ENCODE measurements around the gene OR2A2.

DNA sequence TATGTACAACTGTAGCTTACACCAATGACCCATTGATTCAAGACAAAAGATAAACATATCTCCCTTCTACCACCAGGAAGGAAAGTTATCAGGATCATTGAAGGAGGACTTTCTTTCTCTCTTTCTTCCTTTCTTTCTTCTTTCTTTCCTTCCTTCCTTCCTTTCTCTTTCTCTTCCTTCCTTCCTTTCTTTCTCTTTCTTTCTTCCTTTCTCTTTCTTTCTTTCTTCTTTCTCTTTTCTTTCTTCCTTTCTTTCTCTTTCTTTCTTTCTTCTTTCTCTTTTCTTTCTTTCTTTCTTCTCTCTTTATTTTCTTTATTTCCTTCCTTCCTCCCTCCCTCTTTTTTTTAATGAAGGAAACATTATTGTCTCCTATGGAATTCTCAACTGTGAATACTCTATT lies 10.6 kb upstream of the OR2A2 start:
- TF ChIP-seq, protein P1, sequence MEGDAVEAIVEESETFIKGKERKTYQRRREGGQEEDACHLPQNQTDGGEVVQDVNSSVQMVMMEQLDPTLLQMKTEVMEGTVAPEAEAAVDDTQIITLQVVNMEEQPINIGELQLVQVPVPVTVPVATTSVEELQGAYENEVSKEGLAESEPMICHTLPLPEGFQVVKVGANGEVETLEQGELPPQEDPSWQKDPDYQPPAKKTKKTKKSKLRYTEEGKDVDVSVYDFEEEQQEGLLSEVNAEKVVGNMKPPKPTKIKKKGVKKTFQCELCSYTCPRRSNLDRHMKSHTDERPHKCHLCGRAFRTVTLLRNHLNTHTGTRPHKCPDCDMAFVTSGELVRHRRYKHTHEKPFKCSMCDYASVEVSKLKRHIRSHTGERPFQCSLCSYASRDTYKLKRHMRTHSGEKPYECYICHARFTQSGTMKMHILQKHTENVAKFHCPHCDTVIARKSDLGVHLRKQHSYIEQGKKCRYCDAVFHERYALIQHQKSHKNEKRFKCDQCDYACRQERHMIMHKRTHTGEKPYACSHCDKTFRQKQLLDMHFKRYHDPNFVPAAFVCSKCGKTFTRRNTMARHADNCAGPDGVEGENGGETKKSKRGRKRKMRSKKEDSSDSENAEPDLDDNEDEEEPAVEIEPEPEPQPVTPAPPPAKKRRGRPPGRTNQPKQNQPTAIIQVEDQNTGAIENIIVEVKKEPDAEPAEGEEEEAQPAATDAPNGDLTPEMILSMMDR (IDR thresholded peaks at IDR 0.05): no peak
- TF ChIP-seq POLR2A (IDR thresholded peaks at IDR 0.05): no peak
